ENCODE results near the gene SEBOX. TPM values are rescaled to one million over a fixed set of nuclear protein-coding genes. Genes with fewer than 3 reads are reported as not detected.

SEBOX gene
- total RNA-seq, 2 donors from 2014 or later = not detected

- no peak for ATAC-seq (replicated peaks)
- Mint-ChIP-seq H3K36me3 (ENCODE audit: low read depth) (peaks cover 24% of the 10 kb centered on the region), H3K27me3 (no peaks in the 10 kb centered on the region), H3K4me1 (peaks cover 24% of the 10 kb centered on the region), H3K27ac (peak overlapping the region; percentile 79), H3K9me3 (no peaks in the 10 kb centered on the region), H3K4me3 (peak overlapping the region; percentile 89)
Observed at GRCh38 chr17:28317966-28318758, 46.8 kb downstream of the SEBOX start.

- ATAC-seq (replicated peaks) = no peak
- Mint-ChIP-seq H3K4me3 (peak overlapping the region; percentile 89), H3K9me3 (no peaks in the 10 kb centered on the region), H3K27me3 (no peaks in the 10 kb centered on the region), H3K4me1 (peaks cover 24% of the 10 kb centered on the region), H3K36me3 (ENCODE audit: low read depth) (peaks cover 19% of the 10 kb centered on the region), H3K27ac (no peak overlapping the region)
Observed at GRCh38 chr17:28317099-28317965, 47.7 kb downstream of the SEBOX start.

GRCh38 chr17:28315846-28316705 lies 48.9 kb downstream of the SEBOX start:
- ATAC-seq (replicated peaks) = no peak
- H3K9me3 Mint-ChIP-seq = no peaks in the 10 kb centered on the region
- H3K4me1 Mint-ChIP-seq = peaks cover 20% of the 10 kb centered on the region
- peaks cover 12% of the 10 kb centered on the region for H3K36me3 Mint-ChIP-seq (ENCODE audit: low read depth)
- H3K4me3 Mint-ChIP-seq = no peak overlapping the region
- no peaks in the 10 kb centered on the region for H3K27me3 Mint-ChIP-seq
- no peak overlapping the region for H3K27ac Mint-ChIP-seq

GRCh38 chr17:28313841-28314240 lies 51.2 kb downstream of the SEBOX start:
- no peaks in the 10 kb centered on the region for H3K27me3 Mint-ChIP-seq

More at GRCh38 chr17:28313841-28314240, 51.2 kb downstream of the SEBOX start:
- no peak overlapping the region for H3K4me3 Mint-ChIP-seq
- no peaks in the 10 kb centered on the region for H3K36me3 Mint-ChIP-seq (ENCODE audit: low read depth)
- peaks cover 6% of the 10 kb centered on the region for H3K4me1 Mint-ChIP-seq
- H3K27ac Mint-ChIP-seq = no peak overlapping the region
- no peaks in the 10 kb centered on the region for H3K9me3 Mint-ChIP-seq
- ATAC-seq (replicated peaks) = no peak

Other genes with a start within 250 kb of the SEBOX start
- 10 to 100 TPM; 25.0 to 41.0 TPM for gene TMEM97, start 46.0 kb downstream of the SEBOX start, total RNA-seq
- 10 to 100 TPM; 17.5 to 21.3 TPM for gene IFT20, start 29.7 kb downstream of the SEBOX start, total RNA-seq
- gene TNFAIP1, start 29.4 kb downstream of the SEBOX start, total RNA-seq = 10 to 100 TPM; 24.9 to 30.0 TPM
- gene POLDIP2, start 7.7 kb downstream of the SEBOX start, total RNA-seq = 100 to 1,000 TPM in 1 of 2 donors, 10 to 100 TPM in 1; 48.9 to 109 TPM
- under 1 TPM; 0.16 to 0.43 TPM for gene VTN, start 5.1 kb upstream of the SEBOX start, total RNA-seq
- 10 to 100 TPM; 30.1 to 33.7 TPM for gene SARM1, start 6.5 kb upstream of the SEBOX start, total RNA-seq
- gene SLC46A1, start 41.0 kb upstream of the SEBOX start, total RNA-seq = 1 to 10 TPM; 2.5 to 4.4 TPM
- not detected for gene SLC13A2, start 108.4 kb upstream of the SEBOX start, total RNA-seq
- not detected for gene FOXN1, start 141.1 kb upstream of the SEBOX start, total RNA-seq
- 10 to 100 TPM; 39.1 to 67.7 TPM for gene UNC119, start 187.4 kb upstream of the SEBOX start, total RNA-seq
- 10 to 100 TPM; 33.2 to 38.9 TPM for gene PIGS, start 206.3 kb upstream of the SEBOX start, total RNA-seq
- 100 to 1,000 TPM in 1 of 2 donors, 10 to 100 TPM in 1; 55.0 to 335 TPM for gene ALDOC, start 211.7 kb upstream of the SEBOX start, total RNA-seq
- gene SPAG5, start 233.8 kb upstream of the SEBOX start, total RNA-seq = 100 to 1,000 TPM; 140 to 195 TPM
- gene RSKR, start 249.0 kb upstream of the SEBOX start, total RNA-seq = 10 to 100 TPM; 25.5 to 36.3 TPM